GM12872 (cell line): Measurements from ENCODE around the gene LAMB1.

Experiments used
- TF ChIP-seq, protein P1 (sequence below): IDR thresholded peaks from 3 replicates; pipeline ENCODE4 v1.5.1; 2011; ENCODE audit warnings: low read depth, mild to moderate bottlenecking, low read length, moderate library complexity; ENCODE audit not compliant: insufficient read depth

Gene LAMB1

DNA sequence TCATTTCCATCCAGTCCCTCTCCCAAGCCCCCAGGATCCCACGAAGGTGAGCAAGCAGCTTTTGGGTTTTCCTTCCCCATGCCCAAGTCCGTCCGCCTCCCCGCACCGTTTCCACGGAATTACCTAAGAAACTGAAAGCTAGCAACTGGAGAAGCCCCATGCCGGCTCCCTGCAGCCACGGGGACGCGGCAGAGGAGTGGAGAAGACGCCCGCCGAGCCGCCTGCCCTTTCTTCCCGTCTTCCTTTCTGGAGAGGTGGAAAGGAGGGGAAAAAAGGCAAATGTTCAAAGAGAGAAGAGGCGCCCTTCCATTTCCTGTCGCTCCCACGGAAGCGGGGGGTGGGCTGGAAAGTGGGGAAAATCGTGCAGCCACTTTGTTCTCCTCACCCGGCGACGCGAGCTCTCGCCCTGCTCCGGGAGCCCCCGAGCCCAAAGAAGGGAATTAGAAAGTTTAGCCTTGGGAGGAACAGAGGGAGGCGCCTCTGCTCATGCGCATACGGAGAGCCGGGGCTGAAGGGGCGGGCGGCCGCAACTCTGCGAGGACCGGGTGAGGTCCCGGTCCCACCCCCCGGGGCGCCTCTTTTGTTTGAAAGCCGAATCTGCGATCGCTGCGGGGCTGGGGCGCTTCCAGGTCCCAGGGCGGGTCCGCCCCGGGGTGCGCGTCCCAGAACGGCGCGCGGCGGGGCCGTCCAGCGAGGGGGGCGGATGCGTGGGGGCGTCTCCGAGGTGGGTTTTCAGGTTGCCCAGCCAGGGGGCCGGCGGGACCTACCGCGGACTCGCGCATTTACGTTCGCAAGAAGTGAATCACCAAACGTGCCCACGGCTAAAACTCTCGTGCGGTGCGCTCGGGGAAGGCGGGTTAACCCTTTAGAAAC lies at the start of gene LAMB1:
Gene LAMB1, minus strand, starts transcription at position 436 of the 873 bp plus-strand sequence. Its CDS starts 276 bp downstream, at position 160.
- TF ChIP-seq, protein P1, sequence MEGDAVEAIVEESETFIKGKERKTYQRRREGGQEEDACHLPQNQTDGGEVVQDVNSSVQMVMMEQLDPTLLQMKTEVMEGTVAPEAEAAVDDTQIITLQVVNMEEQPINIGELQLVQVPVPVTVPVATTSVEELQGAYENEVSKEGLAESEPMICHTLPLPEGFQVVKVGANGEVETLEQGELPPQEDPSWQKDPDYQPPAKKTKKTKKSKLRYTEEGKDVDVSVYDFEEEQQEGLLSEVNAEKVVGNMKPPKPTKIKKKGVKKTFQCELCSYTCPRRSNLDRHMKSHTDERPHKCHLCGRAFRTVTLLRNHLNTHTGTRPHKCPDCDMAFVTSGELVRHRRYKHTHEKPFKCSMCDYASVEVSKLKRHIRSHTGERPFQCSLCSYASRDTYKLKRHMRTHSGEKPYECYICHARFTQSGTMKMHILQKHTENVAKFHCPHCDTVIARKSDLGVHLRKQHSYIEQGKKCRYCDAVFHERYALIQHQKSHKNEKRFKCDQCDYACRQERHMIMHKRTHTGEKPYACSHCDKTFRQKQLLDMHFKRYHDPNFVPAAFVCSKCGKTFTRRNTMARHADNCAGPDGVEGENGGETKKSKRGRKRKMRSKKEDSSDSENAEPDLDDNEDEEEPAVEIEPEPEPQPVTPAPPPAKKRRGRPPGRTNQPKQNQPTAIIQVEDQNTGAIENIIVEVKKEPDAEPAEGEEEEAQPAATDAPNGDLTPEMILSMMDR = no peak

- TF ChIP-seq, protein P1 = no peak
Observed at GRCh38 chr7:108051454-108051853, 48.5 kb upstream of the LAMB1 start.

- TF ChIP-seq, protein P1 = no peak
Observed at GRCh38 chr7:108049962-108050361, 47.0 kb upstream of the LAMB1 start.

DNA sequence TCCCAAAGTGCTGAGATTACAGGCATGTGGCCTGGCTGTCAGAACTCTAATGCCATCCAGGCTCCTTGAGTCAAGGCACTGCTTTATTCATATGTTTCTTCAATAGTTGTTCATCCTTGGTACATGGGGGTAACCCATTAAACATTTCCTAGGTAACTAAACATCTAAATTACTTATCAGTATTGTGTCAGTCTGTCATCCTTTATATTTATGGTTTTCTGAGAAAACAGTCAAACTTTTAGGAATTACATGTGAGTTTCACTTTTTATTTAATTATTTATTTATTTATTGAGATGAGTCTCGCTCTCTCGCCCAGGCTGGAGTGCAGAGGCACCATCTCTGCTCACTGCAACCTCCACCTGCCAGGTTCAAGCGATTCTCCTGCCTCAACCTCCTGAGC lies 45.5 kb upstream of the LAMB1 start:
- TF ChIP-seq, protein P1 = no peak

DNA sequence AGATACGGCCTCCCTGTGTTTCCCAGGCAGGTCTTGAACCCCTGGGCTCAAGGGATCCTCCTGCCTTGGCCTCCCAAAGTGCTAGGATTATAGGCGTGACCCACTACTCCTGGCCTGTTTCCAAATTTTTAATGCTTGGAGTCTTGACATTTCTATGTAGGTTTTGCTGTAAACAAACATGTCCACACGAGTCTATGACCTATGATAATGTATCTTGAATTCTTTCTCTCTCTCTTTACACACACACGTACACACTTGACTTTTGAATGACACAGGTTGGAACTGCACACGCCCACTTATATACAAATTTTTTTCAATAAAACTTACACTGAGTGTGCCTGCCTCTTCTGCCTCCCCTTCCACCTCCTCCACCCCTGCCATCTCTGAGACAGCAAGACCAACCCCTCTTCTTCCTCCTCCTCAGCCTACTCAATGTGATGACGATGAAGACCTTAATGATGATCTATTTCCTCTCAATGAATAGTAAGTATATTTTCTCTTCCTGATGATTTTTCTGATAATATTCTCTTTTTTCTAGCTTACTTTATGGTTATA lies 44.1 kb upstream of the LAMB1 start:
- TF ChIP-seq, protein P1 = no peak

- TF ChIP-seq, protein P1 = no peak
Observed at GRCh38 chr7:108045669-108046068, 42.7 kb upstream of the LAMB1 start.

- TF ChIP-seq, protein P1 = no peak
Observed at GRCh38 chr7:108045154-108045553, 42.2 kb upstream of the LAMB1 start.
